ENCODE results near the gene SIT1.

- TF ChIP-seq, protein P1, sequence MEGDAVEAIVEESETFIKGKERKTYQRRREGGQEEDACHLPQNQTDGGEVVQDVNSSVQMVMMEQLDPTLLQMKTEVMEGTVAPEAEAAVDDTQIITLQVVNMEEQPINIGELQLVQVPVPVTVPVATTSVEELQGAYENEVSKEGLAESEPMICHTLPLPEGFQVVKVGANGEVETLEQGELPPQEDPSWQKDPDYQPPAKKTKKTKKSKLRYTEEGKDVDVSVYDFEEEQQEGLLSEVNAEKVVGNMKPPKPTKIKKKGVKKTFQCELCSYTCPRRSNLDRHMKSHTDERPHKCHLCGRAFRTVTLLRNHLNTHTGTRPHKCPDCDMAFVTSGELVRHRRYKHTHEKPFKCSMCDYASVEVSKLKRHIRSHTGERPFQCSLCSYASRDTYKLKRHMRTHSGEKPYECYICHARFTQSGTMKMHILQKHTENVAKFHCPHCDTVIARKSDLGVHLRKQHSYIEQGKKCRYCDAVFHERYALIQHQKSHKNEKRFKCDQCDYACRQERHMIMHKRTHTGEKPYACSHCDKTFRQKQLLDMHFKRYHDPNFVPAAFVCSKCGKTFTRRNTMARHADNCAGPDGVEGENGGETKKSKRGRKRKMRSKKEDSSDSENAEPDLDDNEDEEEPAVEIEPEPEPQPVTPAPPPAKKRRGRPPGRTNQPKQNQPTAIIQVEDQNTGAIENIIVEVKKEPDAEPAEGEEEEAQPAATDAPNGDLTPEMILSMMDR (tag by site-specific recombination; IDR thresholded peaks at IDR 0.05), result no peak
- TF ChIP-seq ZNF354C (tag by site-specific recombination; IDR thresholded peaks at IDR 0.05; ENCODE audit: borderline replicate concordance, low read depth) (no peak), ZNF23 (tag by site-specific recombination; IDR thresholded peaks at IDR 0.05; ENCODE audit: borderline replicate concordance) (no peak), ZNF785 (tag by site-specific recombination; IDR thresholded peaks at IDR 0.05) (no peak), TSHZ1 (tag by site-specific recombination; IDR thresholded peaks at IDR 0.05; ENCODE audit: borderline replicate concordance) (no peak), RBAK (tag by site-specific recombination; IDR thresholded peaks at IDR 0.05) (no peak), ZNF350 (tag by site-specific recombination; IDR thresholded peaks at IDR 0.05) (no peak)
Measured at GRCh38 chr9:35691757-35692301, 41.1 kb upstream of the SIT1 start.
